ENCODE measurements around the gene ANKRD42.
"Not testable (repeated sequence)": the region's sequence is repeated elsewhere in the genome, so short reads cannot be mapped to it uniquely, and the experiment has no call there.

GRCh38 chr11:83206771-83207382 lies 13.4 kb downstream of the ANKRD42 start:
- TF ChIP-seq CTCF (IDR thresholded peaks at IDR 0.05); CBFB (CRISPR knock-in tag; IDR thresholded peaks at IDR 0.05; ENCODE audit: low read depth); ARID4B (CRISPR knock-in tag; IDR thresholded peaks at IDR 0.05; ENCODE audit: borderline replicate concordance); NR3C1 (CRISPR knock-in tag; conservative IDR thresholded peaks at IDR 0.05; ENCODE audit: low read depth); JUN (CRISPR knock-in tag; IDR thresholded peaks at IDR 0.05); STAT6 (CRISPR knock-in tag; conservative IDR thresholded peaks at IDR 0.05; ENCODE audit: low read depth); ESRRA (CRISPR knock-in tag; IDR thresholded peaks at IDR 0.05; ENCODE audit: borderline replicate concordance); FOXK1 (CRISPR knock-in tag; IDR thresholded peaks at IDR 0.05); NFYB (CRISPR knock-in tag; conservative IDR thresholded peaks at IDR 0.05; ENCODE audit: low read depth): not testable (repeated sequence)

Measured in WTC11 (cell line).